ENCODE results near the gene PCARE. TPM values are rescaled to one million over a fixed set of nuclear protein-coding genes. Genes with fewer than 3 reads are reported as not detected.
"Not testable (repeated sequence)": the region's sequence is repeated elsewhere in the genome, so short reads cannot be mapped to it uniquely, and the experiment has no call there.

Gene PCARE
- total RNA-seq, 4 donors from 2014 or later = 0.20 to 0.30 (median 0.21) TPM

DNA sequence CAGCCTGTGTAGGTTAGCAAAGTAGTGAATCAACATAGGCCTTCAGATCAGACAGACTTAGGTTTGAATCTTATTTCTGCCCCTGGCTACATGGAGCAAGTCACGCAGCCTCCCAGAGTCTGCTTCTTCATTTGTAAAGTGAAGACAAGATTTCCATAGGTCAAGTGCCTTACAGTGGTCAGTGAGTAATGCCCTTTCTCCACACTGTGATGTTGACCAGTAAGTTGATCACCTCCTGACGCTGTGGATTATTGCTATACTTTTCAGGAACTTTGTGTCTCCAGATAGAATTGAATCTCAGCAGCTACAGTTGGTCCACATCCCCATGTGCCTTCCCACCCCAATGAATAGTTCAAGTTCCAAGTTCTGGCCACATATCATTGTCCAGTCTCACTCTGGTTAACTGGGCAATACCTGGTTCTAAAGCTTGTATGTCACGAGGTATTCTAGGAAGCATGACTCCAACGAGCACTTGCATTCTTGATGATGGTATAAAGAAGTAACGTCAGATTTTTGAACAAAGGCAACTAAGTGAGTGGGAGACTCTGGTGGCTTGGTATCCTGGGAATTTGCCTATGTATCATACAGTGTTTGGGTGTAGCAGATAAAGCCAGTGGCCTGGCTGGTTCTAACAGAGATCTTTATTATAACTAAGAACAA lies 38.8 kb upstream of the PCARE start:
- H3K36me3 ChIP-seq = no peaks in the 10 kb centered on the region
- TF ChIP-seq EP300 (IDR thresholded peaks at IDR 0.05) (no peak), POLR2A (IDR thresholded peaks at IDR 0.05) (no peak), CTCF (IDR thresholded peaks at IDR 0.05) (no peak)
- DNase-seq (ENCODE audit: low spot score in 2 of 2) = no peak
- H3K27me3 ChIP-seq = no peaks in the 10 kb centered on the region
- peak overlapping the region in 3 of 4 donors; percentile 90 to 99 (median 99) for H3K27ac ChIP-seq
- H3K9me3 ChIP-seq = no peaks in the 10 kb centered on the region
- peaks cover 0 to 36% (median 21%) of the 10 kb centered on the region in 4 donors for H3K4me1 ChIP-seq
- H3K4me3 ChIP-seq = no peak overlapping the region
- 54 to 65% methylated on average over 5 of the region's 5 CpGs for WGBS, 2 donors

DNA sequence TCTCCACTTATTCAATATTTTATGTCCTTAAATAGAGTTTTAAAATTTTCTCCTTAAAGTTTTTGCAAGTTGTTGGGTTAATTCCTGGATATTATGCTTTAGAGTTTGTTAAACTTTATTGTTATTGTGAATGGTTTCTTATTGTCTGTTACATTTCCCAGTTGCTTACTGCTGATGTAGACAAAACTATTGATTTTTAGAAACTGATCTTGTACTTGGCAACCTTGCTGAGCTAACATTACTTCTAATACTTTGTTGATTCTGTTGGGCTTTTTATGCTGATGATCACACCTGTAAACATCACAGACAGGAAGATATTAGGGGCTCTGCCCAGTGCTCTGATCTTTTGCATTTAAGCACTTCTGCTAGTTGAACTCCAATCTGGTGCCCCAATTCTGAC lies 38.1 kb upstream of the PCARE start:
- Histone ChIP-seq H3K4me3 (no peak overlapping the region), H3K36me3 (no peaks in the 10 kb centered on the region), H3K27me3 (no peaks in the 10 kb centered on the region), H3K4me1 (peaks cover 0 to 28% (median 20%) of the 10 kb centered on the region in 4 donors), H3K9me3 (no peaks in the 10 kb centered on the region), H3K27ac (peak overlapping the region in 2 of 4 donors; percentile 99)
- no peak for DNase-seq (ENCODE audit: low spot score in 2 of 2)
- TF ChIP-seq CTCF (IDR thresholded peaks at IDR 0.05) = no peak

GRCh38 chr2:29110916-29111535 lies 36.7 kb upstream of the PCARE start:
- Histone ChIP-seq H3K9me3 (no peaks in the 10 kb centered on the region), H3K4me1 (peaks cover 0 to 24% (median 18%) of the 10 kb centered on the region in 4 donors), H3K4me3 (no peak overlapping the region), H3K27ac (peak overlapping the region in 2 of 4 donors; percentile 3 to 13), H3K36me3 (no peaks in the 10 kb centered on the region), H3K27me3 (no peaks in the 10 kb centered on the region)
- no peak for DNase-seq (ENCODE audit: low spot score in 2 of 2)
- TF ChIP-seq POLR2A (IDR thresholded peaks at IDR 0.05) (no peak), EP300 (IDR thresholded peaks at IDR 0.05) (no peak), CTCF (IDR thresholded peaks at IDR 0.05) (no peak)
- 73 to 74% methylated on average over 4 of the region's 4 CpGs for WGBS, 2 donors

- TF ChIP-seq EP300 (IDR thresholded peaks at IDR 0.05) = no peak
- no peak for TF ChIP-seq CTCF (IDR thresholded peaks at IDR 0.05)
- WGBS, 2 donors = 84 to 86% methylated on average over 2 of the region's 2 CpGs
- Histone ChIP-seq H3K27me3 (no peaks in the 10 kb centered on the region), H3K4me1 (peaks cover 0 to 15% (median 10%) of the 10 kb centered on the region in 4 donors), H3K4me3 (no peak overlapping the region), H3K36me3 (no peaks in the 10 kb centered on the region), H3K27ac (peak overlapping the region in 2 of 4 donors; percentile 61 to 74), H3K9me3 (no peaks in the 10 kb centered on the region)
- DNase-seq (ENCODE audit: low spot score in 2 of 2) = no peak
These were observed 34.9 kb upstream of the PCARE start for GRCh38 chr2:29109246-29109645.

DNA sequence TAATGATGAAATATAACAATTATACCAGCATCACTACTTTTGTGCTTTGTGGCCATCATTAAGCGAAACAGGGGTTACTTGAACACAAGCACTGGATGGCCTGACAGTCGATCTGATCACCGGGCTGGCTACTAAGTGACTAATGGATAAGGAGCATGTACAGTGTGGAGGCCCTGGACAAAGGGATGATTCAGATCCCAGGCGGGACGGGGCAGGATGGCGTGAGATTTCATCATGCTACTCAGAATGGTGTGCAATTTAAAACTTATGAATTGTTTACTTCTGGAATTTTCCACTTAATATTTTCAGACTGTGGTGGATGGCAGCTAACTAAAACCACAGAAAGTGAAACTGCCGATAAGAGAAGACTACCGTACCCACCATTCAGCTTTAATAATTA lies 33.9 kb upstream of the PCARE start:
- no peaks in the 10 kb centered on the region for H3K9me3 ChIP-seq
- TF ChIP-seq EP300 (IDR thresholded peaks at IDR 0.05) (peak in 1 of 2 donors; percentile 36), POLR2A (IDR thresholded peaks at IDR 0.05) (no peak)
- WGBS, 2 donors = 53 to 54% methylated on average over 8 of the region's 8 CpGs
- H3K4me3 ChIP-seq = peak overlapping the region in 1 of 4 donors; percentile 9
- H3K27me3 ChIP-seq = no peaks in the 10 kb centered on the region
- peaks cover 0 to 11% (median 2%) of the 10 kb centered on the region in 4 donors for H3K4me1 ChIP-seq
- no peaks in the 10 kb centered on the region for H3K36me3 ChIP-seq
- H3K27ac ChIP-seq = peak overlapping the region; percentile 32 to 74 (median 61)
- no peak for DNase-seq (ENCODE audit: low spot score in 2 of 2)

DNA sequence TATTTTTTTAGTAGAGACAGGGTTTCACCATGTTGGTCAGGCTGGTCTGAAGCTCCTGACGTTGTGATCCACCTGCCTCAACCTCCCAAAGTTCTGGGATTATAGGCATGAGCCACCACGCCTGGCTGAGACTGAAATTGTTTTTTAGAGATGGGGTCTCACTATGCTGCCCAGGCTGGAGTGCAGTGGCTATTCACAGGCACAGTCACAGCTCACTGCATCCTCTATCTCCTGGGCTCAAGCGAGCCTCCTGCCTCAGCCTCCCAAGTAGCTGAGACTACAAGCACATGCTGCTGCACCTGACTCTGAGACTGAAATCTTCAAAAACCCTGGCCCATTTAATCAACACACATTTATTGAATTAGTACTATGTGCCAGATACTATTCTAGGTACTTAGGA lies 33.2 kb upstream of the PCARE start:
- not testable (repeated sequence) for H3K9me3 ChIP-seq; H3K4me3 ChIP-seq; DNase-seq (ENCODE audit: low spot score in 2 of 2); H3K27me3 ChIP-seq; H3K36me3 ChIP-seq
- peaks cover 0 to 11% (median 2%) of the 10 kb centered on the region in 4 donors for H3K4me1 ChIP-seq
- peak overlapping the region in 2 of 4 donors; percentile 61 to 74 for H3K27ac ChIP-seq
- WGBS, 2 donors = 91 to 98% methylated on average over 3 of the region's 3 CpGs
